HG02884 (cell line): ENCODE results near the gene ZNF544.
"Not testable (repeated sequence)": the region's sequence is repeated elsewhere in the genome, so short reads cannot be mapped to it uniquely, and the experiment has no call there.

Experiments used
- ATAC-seq: cut with Tn5 transposase; IDR thresholded peaks from one replicate; pipeline ENCODE4 v1.9.1; 2021; ENCODE audit warnings: mild to moderate bottlenecking, moderate library complexity; ENCODE audit not compliant: unreplicated experiment

Gene ZNF544

DNA sequence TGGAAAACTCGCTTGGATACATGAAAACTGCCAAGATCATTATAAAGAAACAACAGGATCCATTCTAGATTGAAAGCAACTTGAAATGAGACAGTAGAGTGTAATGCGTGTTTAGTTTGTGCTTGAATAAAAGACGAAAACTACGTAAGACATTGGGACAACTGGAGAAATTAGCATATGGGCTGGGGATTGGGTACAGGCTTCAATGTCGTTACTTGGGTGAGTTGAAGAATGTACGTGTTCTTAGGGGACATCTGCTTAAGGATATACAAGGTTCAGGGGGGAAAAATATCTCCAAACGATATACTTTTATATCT is 76.0 kb downstream of the ZNF544 start:
- ATAC-seq = peak; percentile 20

DNA sequence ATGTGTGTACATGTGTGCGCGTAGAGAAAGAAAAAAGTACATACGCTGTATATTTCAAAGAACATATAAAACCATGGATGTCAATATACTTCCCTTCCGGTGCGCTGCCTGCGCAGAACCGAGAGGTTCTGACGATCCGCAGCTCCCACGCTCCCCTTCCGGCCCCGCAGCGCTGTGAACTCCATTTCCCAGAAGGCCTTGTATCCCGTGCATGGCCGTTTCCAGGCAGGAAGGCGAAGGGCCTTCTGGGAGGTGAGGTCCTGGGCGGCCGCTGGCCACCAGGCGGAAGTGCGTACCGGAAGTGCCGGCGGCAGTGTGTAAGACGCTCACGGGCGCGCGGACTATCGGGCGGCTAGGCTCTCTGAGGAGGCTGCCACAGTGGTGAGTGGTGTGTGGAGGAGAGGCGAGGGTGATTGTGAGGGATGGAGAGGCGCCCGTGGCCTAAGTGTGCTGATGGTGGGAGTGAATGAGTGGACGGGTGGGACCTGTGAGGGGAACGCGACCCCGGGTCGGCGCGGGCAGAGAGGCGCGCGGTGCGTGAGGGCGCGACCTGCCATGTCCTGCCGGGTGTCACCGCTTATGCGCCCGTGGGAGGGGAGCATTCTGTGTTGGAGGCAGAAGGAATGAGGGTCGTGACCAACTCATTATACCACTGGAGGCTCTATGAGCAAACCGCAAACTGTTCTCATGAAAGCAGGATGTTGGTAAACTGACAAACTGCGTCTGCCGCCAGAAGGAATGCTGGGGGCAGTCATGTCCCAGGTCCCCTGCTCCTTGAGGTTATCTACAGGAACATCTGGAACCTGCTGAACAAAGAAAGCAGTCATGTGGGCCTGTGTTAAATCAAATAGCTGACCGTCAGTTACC is 76.6 kb downstream of the ZNF544 start, which contains the start of gene ERVK3-1:
TSS of gene ERVK3-1 (plus strand) at position 313 of the 867 bp plus-strand sequence. CDS start 6,792 bp downstream, outside the sequence.
- peak; percentile 95 for ATAC-seq

DNA sequence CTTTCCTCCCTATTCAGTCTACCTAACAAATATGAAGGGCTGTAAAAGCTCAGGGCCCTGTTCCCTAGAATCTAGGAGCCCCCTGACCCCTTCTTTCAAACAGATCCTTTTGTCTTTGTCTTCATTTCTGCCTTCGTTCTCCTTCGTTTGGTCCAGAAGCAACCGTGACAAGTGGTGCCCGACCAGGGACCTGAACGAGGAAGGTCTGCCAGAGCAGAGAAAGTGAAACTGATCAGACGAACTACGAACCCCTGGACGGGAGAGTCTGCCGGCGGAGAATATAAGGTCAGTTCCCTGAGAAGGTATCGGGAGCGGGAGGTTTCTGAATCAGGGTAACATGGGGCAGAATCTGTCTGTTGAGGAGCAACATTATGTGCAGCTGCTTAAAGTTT is 77.2 kb downstream of the ZNF544 start:
- ATAC-seq = no peak

DNA sequence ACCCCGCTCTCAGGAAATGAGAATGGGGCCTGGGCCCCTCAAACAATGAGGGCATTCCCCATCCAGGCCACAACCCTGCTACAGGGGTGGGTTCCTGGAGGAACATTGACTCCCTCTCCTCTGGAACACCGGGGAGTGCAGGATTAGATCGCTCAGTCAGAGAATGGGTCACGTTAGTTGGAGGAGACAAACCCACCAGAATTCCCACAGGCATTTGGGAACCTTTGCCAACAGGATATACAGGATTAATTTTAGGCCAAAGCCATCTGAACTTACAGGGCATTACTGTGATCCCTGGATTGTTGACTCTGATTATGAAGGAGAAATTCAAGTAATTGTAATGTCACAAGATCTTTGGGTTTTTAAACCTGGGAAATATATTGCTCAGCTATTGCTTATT is 79.0 kb downstream of the ZNF544 start:
- no peak for ATAC-seq

DNA sequence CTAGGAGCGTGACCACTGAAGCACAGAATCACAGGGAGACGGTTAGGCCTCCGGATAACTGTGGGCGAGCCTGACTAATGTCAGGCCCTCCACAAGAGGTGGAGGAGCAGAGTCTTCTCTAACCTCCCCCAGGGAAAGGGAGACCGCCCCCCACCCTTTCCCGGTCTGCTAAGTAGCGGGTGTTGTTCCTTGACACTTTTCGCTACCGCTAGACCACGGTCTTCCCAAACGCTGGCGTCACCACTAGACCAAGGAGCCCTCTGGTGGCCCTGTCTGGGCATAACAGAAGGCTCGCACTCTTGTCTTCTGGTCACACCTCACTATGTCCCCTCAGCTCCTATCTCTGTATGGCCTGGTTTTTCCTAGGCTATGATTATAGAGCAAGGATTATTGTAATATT is 82.0 kb downstream of the ZNF544 start:
- not testable (repeated sequence) for ATAC-seq

DNA sequence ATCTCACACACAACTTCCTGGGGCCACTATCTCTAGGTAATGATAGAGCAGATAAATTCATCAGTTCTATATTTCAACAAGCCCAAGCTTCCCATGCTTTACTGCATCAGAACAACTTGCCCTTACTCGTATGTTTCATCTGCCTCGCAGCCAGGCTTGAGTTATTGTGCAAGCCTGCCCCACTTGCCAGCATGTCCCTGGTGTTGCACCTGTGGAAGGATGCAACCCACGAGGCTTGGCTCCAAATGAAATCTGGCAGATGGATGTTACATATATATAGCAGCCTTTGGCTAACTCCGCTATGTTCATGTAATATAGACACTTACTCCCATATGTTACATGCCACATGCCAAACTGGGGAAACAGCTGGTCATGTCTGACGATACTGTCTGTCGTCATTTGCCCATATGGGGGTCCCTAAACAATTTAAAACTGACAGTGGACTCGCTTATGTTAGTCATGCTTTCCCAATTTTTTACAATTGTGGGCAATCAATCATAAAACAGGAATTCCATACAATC is 82.7 kb downstream of the ZNF544 start:
- no peak for ATAC-seq
